HG02610 (cell line): ENCODE measurements around the gene PBRM1.

Experiments used
- ATAC-seq: cut with Tn5 transposase; IDR thresholded peaks from one replicate; pipeline ENCODE4 v1.9.1; 2021; ENCODE audit warnings: mild to moderate bottlenecking, moderate library complexity; ENCODE audit not compliant: unreplicated experiment

Gene PBRM1

DNA sequence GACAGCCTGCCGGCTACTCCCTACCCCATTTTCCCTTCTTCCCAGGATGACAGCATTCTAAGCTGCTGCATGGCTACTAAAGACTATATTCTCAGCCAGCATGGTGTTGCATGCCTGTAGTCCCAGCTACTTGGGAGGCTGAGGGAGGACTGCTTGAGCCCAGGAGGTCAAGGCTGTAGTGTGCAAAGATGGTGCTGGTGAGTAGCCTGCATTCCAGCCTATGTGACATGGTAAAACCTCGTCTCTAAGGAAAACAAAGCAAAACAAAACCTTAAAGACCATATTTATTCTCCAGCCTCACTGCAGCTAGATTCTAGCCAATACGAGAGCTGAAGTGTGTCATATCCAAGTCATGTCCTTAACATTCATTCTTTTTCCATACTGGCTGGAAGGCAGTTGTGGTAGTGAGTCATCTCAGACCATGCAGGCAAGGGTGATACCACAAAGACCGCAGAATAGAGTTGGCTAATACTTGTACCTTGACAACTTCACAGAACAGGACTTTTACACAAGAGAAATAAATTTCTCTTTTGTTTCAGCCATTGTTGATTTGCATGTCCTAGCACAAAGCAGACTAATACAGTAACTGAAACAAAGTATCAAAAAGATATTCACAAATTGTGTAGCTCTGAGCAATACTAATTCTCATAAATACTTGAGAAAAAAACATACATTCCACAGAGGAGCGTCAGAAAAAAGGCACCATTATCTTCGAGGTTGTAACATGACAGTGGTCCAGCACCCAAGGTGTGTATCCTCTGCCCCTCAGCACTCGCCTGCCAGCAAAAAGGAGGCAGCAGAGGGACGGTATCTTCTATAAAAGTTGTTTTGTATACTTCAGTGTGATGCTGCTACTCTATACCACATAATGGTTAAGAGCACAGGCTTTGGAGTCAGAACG, 14.8 kb downstream of the PBRM1 start:
- peak; percentile 95 for ATAC-seq

DNA sequence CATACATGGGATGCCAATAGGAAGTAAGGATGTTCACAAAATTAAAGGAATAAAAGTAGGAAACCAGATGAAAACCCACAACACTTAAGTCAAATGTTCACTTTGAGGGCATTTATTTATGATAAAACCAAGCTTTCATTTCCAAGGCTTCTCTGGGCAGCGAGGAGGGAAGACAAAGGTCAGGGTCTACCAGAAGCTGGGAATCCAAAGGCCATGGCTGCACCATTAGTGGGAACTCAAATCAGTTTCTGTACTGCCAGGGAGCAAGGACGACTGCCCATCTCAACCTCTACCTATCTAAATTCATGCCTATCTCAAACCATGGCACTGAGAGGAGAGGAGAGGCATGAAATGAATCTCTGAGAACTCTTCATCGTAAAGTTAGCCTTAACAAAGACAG, 22.6 kb downstream of the PBRM1 start:
- no peak for ATAC-seq

DNA sequence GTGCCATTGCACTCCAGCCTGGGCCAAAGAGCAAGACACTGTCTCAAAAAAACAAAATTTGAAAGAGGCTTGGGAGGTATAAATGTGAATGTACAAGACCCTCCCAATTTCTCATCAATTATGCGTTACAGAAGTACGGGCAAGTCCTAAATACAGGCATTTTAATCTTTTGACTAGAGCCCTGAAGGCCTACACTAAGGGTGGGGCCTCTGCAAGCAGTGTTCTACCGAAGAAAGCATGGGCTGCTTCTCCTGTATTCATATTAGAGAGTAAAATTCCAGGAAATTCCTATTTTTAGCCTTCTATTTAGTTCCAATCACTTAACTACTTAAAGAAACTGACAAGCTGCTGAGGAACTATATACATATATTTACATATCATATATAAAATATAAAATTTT, 25.7 kb downstream of the PBRM1 start:
- ATAC-seq = no peak

- no peak for ATAC-seq
Observed at GRCh38 chr3:52655895-52656294, 29.8 kb downstream of the PBRM1 start.

GRCh38 chr3:52651592-52651991, 34.1 kb downstream of the PBRM1 start:
- ATAC-seq = no peak

DNA sequence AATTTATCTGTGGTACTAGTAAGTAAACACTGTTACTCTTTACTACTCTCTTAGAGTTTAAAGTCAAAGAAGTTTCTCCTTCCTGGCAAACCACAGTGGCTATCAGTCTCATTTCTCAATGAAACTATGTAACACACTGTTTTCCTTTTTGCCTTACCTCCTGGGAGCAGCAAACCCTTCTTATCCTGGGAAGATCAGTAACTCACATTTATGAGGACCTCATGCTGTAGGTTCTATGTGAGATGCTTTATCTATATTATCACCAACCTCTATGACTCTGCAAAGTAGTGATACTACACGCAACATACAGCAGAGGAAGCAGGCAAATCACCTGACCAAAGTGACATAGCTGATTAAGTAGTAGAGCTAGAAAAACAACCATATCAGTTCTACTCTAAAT, 35.3 kb downstream of the PBRM1 start:
- ATAC-seq = no peak

GRCh38 chr3:52649461-52650210, 36.1 kb downstream of the PBRM1 start:
- ATAC-seq = no peak

GRCh38 chr3:52645549-52645948, 40.2 kb downstream of the PBRM1 start:
- no peak for ATAC-seq

DNA sequence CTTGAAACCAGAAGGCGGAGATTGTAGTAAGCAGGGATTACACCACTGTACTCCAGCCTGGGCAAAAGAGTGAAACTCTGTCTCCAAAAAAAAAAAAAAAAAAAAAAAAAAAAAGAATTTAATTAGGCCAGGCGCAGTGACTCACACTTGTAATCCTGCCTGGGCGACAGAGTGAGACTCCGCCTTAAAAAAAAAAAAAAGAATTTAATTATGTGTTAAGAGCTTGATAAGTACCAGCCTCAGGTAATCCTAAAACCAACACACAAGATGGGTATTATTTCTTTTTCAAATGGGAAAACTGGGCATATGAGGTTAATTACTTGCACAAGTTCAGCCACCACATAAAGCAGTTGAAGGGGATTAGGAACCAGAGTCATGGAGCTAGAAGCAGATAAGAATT, 49.0 kb downstream of the PBRM1 start:
- no peak for ATAC-seq

DNA sequence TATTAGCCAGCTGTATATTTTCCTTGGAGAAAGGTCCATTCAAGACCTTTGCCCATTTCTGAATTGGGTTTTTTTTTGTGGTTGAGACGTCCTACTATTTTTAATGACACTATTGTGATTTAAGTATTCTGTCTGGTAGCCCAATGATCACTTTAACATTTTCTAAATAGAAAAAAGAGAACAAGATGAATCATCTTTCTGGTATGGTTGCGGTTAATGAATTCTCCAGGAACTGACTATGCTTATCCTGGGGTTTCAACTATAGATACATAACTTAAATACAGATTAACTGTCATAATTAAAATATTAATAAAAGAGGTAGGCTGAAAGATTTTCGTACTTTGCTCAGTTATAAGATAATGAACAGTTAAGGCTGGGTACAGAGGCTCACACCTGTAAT, 51.9 kb downstream of the PBRM1 start:
- no peak for ATAC-seq

DNA sequence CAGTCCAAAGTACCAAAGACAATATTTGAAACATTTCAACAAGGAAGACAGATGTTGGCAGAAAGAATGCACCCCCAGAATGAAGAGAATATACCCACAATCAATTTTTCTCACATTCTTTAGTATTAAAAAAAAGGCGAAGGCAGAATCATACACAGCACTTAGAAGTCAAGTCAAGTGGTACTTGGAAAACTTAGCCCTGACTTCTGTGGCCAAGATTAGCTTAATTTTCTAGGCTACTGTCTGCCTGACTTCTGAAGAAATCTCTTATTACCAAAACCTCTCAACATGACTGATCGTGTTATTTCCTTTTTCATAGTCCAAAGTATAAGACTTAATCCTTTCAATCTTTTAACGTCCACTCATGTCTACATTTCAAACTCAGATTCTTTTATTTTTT, 60.7 kb downstream of the PBRM1 start:
- ATAC-seq = no peak

DNA sequence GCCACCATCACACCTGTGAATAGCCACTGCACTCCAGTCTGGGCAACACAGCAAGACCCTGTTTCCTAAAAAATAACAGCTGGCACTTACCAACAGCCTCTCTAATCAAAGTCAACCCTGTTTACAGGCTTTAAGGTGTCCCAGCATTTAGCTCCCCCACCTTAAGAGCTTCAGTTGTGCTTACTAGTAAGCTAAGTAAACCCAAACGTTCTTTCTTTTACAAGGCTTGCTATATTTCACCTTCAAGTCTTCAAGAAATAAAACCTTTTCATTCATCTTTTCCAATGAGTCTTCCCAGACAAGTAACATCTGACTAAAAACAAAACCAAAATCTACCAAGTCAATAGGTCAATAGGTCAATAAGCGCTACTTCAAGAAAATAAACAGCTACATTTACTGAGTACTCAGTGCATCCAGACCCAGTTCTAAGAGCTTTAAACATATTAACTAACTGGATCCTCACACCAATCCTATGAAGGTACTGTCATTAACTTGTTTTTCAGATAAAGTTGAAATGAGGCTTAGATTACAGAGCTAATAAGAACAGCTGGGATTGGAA, 62.4 kb downstream of the PBRM1 start:
- no peak for ATAC-seq

GRCh38 chr3:52620580-52620979, 65.1 kb downstream of the PBRM1 start:
- no peak for ATAC-seq

GRCh38 chr3:52615166-52615565, 70.5 kb downstream of the PBRM1 start:
- ATAC-seq = no peak

- ATAC-seq = no peak
Observed at GRCh38 chr3:52614689-52615088, 71.0 kb downstream of the PBRM1 start.

DNA sequence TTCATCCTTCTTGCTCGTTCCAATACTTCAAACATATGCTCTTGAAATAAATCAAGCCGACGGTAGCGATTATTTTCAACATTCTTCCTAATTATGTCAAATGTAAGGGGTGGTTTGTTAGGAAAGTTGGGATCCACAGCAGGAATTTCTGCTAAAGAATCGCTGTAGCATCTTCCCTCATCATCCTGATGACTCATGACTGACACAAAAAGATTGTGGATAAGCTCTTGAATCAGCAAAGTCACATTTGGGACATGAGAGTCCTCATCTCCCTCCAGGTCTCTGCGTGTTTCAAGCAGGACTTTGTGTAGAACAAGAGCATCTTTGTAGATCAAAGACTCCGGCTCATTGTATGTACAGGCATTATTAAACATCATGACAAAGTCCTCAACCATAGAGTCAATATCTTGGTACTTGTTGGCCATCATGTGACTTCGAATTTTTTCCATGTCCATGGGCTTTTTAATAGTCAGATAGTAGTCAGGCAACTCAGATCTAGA, 76.3 kb downstream of the PBRM1 start:
- ATAC-seq = no peak

DNA sequence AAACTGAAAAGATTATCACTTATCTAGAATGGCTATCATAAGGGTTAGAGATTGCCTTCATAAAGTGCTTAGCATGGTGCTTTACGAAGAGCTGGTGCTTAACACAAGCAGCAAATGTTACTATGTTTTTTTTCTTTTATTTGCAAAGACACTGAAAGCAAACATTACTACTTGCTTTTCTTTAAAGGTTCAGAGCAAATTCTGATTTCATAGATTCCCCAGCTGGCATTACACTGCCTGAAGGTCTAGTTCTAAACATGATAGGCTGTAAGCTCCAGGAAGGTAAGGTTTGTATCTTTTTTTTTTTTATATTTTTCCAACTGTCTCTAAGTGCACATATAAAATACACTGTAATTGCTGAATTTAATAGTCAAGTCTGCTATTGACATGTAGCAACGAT, 77.4 kb downstream of the PBRM1 start:
- ATAC-seq = no peak

DNA sequence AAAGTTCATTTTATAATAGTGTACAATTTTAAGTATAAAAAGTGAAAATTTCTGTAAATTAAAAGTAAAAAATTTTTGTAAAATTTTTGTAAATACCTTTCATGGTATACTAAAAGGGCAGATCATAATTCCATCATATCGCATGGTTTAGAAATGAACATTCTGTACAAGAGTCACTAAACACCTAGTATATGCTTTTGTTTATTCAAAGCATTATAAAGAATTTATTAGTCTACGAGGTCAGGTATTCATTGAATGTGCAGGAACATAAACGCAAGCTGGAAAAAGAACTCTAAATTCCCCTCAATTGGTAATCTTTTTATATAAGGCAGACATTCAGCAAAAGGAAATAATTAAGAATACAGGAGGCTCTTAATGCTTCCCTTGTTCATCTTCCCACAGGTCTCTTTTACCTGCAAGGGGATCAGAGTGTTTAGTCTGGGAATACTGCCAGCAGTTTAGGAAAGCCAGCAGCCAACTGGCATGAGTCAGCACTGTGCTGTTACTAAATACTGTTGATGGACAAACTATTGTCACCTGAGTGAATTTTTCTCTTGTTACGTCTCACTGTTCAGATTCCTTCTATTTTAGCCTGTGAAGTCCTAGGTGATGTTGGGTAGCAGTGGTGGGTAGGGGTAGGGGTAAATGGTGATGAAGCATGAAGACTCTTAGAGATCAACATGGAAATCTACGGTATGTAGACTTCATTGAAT, 79.2 kb downstream of the PBRM1 start:
- ATAC-seq = no peak

GRCh38 chr3:52600258-52600657, 85.5 kb downstream of the PBRM1 start:
- ATAC-seq = no peak

- no peak for ATAC-seq
Observed at GRCh38 chr3:52596658-52597265, 89.0 kb downstream of the PBRM1 start.

GRCh38 chr3:52593103-52593502, 92.6 kb downstream of the PBRM1 start:
- no peak for ATAC-seq
